ENCODE data around the gene TBX6. TPM values are rescaled to one million over a fixed set of nuclear protein-coding genes. Genes with fewer than 3 reads are reported as not detected.

Gene TBX6
- polyA plus RNA-seq, 1 donor from 2014 or later: not detected

DNA sequence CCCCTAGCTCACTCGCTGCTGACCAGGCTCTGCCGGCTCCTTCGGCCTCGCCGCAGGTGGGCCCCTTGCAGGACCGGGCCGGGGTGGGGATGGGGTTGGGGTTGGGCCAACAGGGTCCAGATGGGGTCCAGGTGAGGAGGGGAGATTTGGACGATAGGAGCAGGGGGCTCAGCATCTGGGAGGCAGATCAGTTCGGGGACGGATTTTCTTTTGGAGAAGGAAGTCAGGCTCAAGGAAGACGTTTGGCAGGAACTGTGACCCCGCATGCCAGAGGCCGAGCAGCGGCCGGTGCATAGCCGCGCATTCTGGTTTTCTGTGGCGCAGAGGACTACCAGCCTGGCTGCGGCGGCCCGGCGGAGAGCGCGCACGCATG, 27.0 kb downstream of the TBX6 start:
- Histone ChIP-seq H3K79me2 (replicated peaks; ENCODE audit: insufficient read depth, low read length) (peaks cover 11% of the 10 kb centered on the region), H3K9me2 (ENCODE audit: insufficient read depth, low read length) (no peaks in the 10 kb centered on the region), H3F3A (ENCODE audit: insufficient read depth, low read length, poor library complexity, severe bottlenecking) (no peaks in the 10 kb centered on the region), H3K27me3 (ENCODE audit: insufficient read depth, low read depth, low read length) (no peaks in the 10 kb centered on the region), H2AFZ (ENCODE audit: low read depth, low read length) (peak overlapping the region; percentile 96), H3K9ac (ENCODE audit: low read length) (peak overlapping the region; percentile 95), H4K20me1 (ENCODE audit: insufficient read depth) (no peaks in the 10 kb centered on the region), H3K4me2 (ENCODE audit: low read length) (peak overlapping the region; percentile 83), H3K4me3 (ENCODE audit: low read length) (peak overlapping the region; percentile 97), H3K36me3 (ENCODE audit: insufficient read depth, low read length) (no peaks in the 10 kb centered on the region), H3K27ac (ENCODE audit: low read length) (peak overlapping the region; percentile 94), H3K9me3 (ENCODE audit: low read length) (no peaks in the 10 kb centered on the region)
- TF ChIP-seq SMC3 (conservative IDR thresholded peaks at IDR 0.05; ENCODE audit: poor library complexity): no peak
- no peak for TF ChIP-seq EP300 (conservative IDR thresholded peaks at IDR 0.05; ENCODE audit: poor library complexity, severe bottlenecking)
- TF ChIP-seq, protein P1, sequence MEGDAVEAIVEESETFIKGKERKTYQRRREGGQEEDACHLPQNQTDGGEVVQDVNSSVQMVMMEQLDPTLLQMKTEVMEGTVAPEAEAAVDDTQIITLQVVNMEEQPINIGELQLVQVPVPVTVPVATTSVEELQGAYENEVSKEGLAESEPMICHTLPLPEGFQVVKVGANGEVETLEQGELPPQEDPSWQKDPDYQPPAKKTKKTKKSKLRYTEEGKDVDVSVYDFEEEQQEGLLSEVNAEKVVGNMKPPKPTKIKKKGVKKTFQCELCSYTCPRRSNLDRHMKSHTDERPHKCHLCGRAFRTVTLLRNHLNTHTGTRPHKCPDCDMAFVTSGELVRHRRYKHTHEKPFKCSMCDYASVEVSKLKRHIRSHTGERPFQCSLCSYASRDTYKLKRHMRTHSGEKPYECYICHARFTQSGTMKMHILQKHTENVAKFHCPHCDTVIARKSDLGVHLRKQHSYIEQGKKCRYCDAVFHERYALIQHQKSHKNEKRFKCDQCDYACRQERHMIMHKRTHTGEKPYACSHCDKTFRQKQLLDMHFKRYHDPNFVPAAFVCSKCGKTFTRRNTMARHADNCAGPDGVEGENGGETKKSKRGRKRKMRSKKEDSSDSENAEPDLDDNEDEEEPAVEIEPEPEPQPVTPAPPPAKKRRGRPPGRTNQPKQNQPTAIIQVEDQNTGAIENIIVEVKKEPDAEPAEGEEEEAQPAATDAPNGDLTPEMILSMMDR (IDR thresholded peaks at IDR 0.05; ENCODE audit: poor library complexity, severe bottlenecking): no peak
- TF ChIP-seq MXI1 (conservative IDR thresholded peaks at IDR 0.05; ENCODE audit: poor library complexity, severe bottlenecking): no peak
- no peak for TF ChIP-seq TAF1 (IDR thresholded peaks at IDR 0.05; ENCODE audit: low read depth)
- TF ChIP-seq, protein P2, sequence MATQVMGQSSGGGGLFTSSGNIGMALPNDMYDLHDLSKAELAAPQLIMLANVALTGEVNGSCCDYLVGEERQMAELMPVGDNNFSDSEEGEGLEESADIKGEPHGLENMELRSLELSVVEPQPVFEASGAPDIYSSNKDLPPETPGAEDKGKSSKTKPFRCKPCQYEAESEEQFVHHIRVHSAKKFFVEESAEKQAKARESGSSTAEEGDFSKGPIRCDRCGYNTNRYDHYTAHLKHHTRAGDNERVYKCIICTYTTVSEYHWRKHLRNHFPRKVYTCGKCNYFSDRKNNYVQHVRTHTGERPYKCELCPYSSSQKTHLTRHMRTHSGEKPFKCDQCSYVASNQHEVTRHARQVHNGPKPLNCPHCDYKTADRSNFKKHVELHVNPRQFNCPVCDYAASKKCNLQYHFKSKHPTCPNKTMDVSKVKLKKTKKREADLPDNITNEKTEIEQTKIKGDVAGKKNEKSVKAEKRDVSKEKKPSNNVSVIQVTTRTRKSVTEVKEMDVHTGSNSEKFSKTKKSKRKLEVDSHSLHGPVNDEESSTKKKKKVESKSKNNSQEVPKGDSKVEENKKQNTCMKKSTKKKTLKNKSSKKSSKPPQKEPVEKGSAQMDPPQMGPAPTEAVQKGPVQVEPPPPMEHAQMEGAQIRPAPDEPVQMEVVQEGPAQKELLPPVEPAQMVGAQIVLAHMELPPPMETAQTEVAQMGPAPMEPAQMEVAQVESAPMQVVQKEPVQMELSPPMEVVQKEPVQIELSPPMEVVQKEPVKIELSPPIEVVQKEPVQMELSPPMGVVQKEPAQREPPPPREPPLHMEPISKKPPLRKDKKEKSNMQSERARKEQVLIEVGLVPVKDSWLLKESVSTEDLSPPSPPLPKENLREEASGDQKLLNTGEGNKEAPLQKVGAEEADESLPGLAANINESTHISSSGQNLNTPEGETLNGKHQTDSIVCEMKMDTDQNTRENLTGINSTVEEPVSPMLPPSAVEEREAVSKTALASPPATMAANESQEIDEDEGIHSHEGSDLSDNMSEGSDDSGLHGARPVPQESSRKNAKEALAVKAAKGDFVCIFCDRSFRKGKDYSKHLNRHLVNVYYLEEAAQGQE (IDR thresholded peaks at IDR 0.05; ENCODE audit: borderline replicate concordance): no peak
- TF ChIP-seq EZH2 (IDR thresholded peaks at IDR 0.05; ENCODE audit: borderline replicate concordance, insufficient read depth, low read length, poor library complexity, severe bottlenecking): no peak
- no peak for TF ChIP-seq POLR2AphosphoS5 (IDR thresholded peaks at IDR 0.05)
- TF ChIP-seq RAD21 (conservative IDR thresholded peaks at IDR 0.05): no peak

DNA sequence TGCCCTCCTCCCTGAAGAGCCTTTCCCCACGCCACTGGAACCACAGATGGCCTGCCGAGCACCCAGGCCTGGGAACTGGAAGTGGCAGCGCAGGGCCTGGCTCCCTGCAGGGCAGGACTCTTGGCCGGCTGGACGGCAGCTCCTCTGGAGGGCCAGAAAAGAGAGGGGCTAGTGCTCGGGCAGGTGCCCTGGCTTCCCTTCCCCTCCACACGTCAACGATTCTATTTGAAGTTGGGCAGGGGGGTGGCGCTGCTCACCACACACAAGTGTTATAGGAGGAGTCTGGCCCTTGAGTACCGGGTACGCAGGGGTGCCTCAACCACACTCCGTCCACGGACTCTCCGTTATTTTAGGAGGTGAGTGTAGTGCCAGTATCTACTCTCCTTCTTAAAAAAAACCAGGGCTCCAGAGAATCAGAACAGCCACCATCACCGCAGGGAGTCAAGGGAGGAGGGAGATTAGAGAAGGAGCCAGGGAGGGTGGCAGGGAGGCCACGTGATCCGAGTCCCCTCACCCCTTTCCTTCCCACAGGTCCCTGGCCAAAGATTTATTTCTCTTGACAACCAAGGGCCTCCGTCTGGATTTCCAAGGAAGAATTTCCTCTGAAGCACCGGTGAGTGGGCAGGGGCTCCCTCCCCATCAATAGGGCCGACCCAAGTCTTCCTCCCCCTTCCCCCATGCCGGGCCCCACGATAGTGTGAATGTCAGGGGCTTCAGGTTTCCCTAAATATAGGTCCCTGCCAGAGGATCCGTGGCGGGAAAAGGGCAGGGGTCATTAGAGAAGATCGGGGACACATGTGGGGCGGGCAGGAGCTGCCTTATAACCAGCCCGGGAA, 27.6 kb downstream of the TBX6 start:
- no peaks in the 10 kb centered on the region for H3F3A ChIP-seq (ENCODE audit: insufficient read depth, low read length, poor library complexity, severe bottlenecking)
- peaks cover 11% of the 10 kb centered on the region for H3K79me2 ChIP-seq (replicated peaks; ENCODE audit: insufficient read depth, low read length)
- peak overlapping the region; percentile 83 for H3K4me2 ChIP-seq (ENCODE audit: low read length)
- no peaks in the 10 kb centered on the region for H4K20me1 ChIP-seq (ENCODE audit: insufficient read depth)
- H3K9ac ChIP-seq (ENCODE audit: low read length): peak overlapping the region; percentile 95
- peak overlapping the region; percentile 94 for H3K27ac ChIP-seq (ENCODE audit: low read length)
- no peaks in the 10 kb centered on the region for H3K9me3 ChIP-seq (ENCODE audit: low read length)
- peak overlapping the region; percentile 96 for H2AFZ ChIP-seq (ENCODE audit: low read depth, low read length)
- no peaks in the 10 kb centered on the region for H3K27me3 ChIP-seq (ENCODE audit: insufficient read depth, low read depth, low read length)
- TF ChIP-seq TAF1 (IDR thresholded peaks at IDR 0.05; ENCODE audit: low read depth): peak; percentile 27
- TF ChIP-seq, protein P1 (IDR thresholded peaks at IDR 0.05; ENCODE audit: poor library complexity, severe bottlenecking): peak; percentile 31
- no peak for TF ChIP-seq RAD21 (conservative IDR thresholded peaks at IDR 0.05)
- no peak for TF ChIP-seq SMC3 (conservative IDR thresholded peaks at IDR 0.05; ENCODE audit: poor library complexity)
- no peaks in the 10 kb centered on the region for H3K36me3 ChIP-seq (ENCODE audit: insufficient read depth, low read length)
- H3K9me2 ChIP-seq (ENCODE audit: insufficient read depth, low read length): no peaks in the 10 kb centered on the region
- peak overlapping the region; percentile 97 for H3K4me3 ChIP-seq (ENCODE audit: low read length)

All from neural cell (in vitro differentiated cells).